Ishikawa (cell line): ENCODE data around the gene ATP9B.

ENCODE experiments used
- CEBPB ChIP-seq: IDR thresholded peaks from 2 replicates; pipeline ENCODE4 v1.6.1; 2012
- CREB1 ChIP-seq: IDR thresholded peaks from 2 replicates; pipeline ENCODE4 v1.6.1; 2012; ENCODE audit warnings: low read depth
- EGR1 ChIP-seq: IDR thresholded peaks from 2 replicates; pipeline ENCODE4 v1.6.1; 2012
- EP300 ChIP-seq: IDR thresholded peaks from 2 replicates; pipeline ENCODE4 v1.6.1; 2012; ENCODE audit warnings: borderline replicate concordance
- FOXM1 ChIP-seq: IDR thresholded peaks from 2 replicates; pipeline ENCODE4 v1.6.1; 2012; ENCODE audit warnings: low read depth, borderline replicate concordance
- MAX ChIP-seq: IDR thresholded peaks from 2 replicates; pipeline ENCODE4 v1.6.1; 2012
- NFIC ChIP-seq: IDR thresholded peaks from 2 replicates; pipeline ENCODE4 v1.6.1; 2012
- RAD21 ChIP-seq: IDR thresholded peaks from 2 replicates; pipeline ENCODE4 v1.6.1; 2012; ENCODE audit warnings: low read depth
- REST ChIP-seq: IDR thresholded peaks from 2 replicates; pipeline ENCODE4 v1.6.1; 2012; ENCODE audit warnings: low read depth, mild to moderate bottlenecking
- TAF1 ChIP-seq: IDR thresholded peaks from 2 replicates; pipeline ENCODE4 v1.6.1; 2012; ENCODE audit warnings: low read depth, mild to moderate bottlenecking
- TCF12 ChIP-seq: IDR thresholded peaks from 2 replicates; pipeline ENCODE4 v1.6.1; 2012; ENCODE audit warnings: low read depth
- TEAD4 ChIP-seq: IDR thresholded peaks from 2 replicates; pipeline ENCODE4 v1.6.1; 2012
- USF1 ChIP-seq: IDR thresholded peaks from 2 replicates; pipeline ENCODE4 v1.6.1; 2012
- YY1 ChIP-seq: IDR thresholded peaks from 2 replicates; pipeline ENCODE4 v1.6.1; 2012; ENCODE audit warnings: low read depth
- ZBTB7A ChIP-seq: IDR thresholded peaks from 2 replicates; pipeline ENCODE4 v1.6.1; 2012; ENCODE audit warnings: low read depth

ATP9B gene

GRCh38 chr18:79348066-79348465 lies 278.9 kb downstream of the ATP9B start:
- TF ChIP-seq CEBPB (no peak), RAD21 (no peak), TEAD4 (no peak), EGR1 (no peak), ZBTB7A (no peak), USF1 (no peak), YY1 (no peak), TCF12 (no peak), EP300 (no peak), NFIC (no peak), CREB1 (no peak), FOXM1 (no peak), REST (no peak), TAF1 (no peak), MAX (no peak)

- TF ChIP-seq YY1, result no peak
- TF ChIP-seq TEAD4, result no peak
- no peak for TF ChIP-seq TAF1
- TF ChIP-seq EGR1, result no peak
Measured at GRCh38 chr18:79352432-79352831, 283.2 kb downstream of the ATP9B start.

GRCh38 chr18:79353267-79353666 lies 284.1 kb downstream of the ATP9B start:
- TF ChIP-seq EP300, result no peak
- TF ChIP-seq RAD21, result 0 out of 2 replicates have a peak, but pooled peaks have one; percentile 12

- no peak for TF ChIP-seq FOXM1
- no peak for TF ChIP-seq CEBPB
- TF ChIP-seq TEAD4, result no peak
- TF ChIP-seq TAF1, result no peak
- no peak for TF ChIP-seq ZBTB7A
- no peak for TF ChIP-seq NFIC
- TF ChIP-seq USF1, result no peak
- TF ChIP-seq EP300, result no peak
- no peak for TF ChIP-seq REST
- no peak for TF ChIP-seq TCF12
- TF ChIP-seq EGR1, result no peak
- TF ChIP-seq CREB1, result no peak
- TF ChIP-seq RAD21, result no peak
- TF ChIP-seq YY1, result no peak
- no peak for TF ChIP-seq MAX
Measured at GRCh38 chr18:79354350-79354749, 285.2 kb downstream of the ATP9B start.

GRCh38 chr18:79355433-79356335 lies 286.5 kb downstream of the ATP9B start:
- TF ChIP-seq MAX, result no peak
- no peak for TF ChIP-seq TEAD4
- no peak for TF ChIP-seq USF1
- TF ChIP-seq TAF1, result no peak
- no peak for TF ChIP-seq FOXM1
- TF ChIP-seq TCF12, result no peak
- TF ChIP-seq NFIC, result no peak
- TF ChIP-seq CREB1, result no peak
- no peak for TF ChIP-seq EP300
- TF ChIP-seq ZBTB7A, result no peak
- no peak for TF ChIP-seq RAD21
- TF ChIP-seq EGR1, result no peak
